Myocyte (in vitro differentiated cells): ENCODE data around the gene AIFM3. TPM values are rescaled to one million over a fixed set of nuclear protein-coding genes. Genes with fewer than 3 reads are reported as not detected.
A peak's percentile ranks its signal among the peaks of the same experiment; 100 is the strongest.
"Not testable (repeated sequence)": the region's sequence is repeated elsewhere in the genome, so short reads cannot be mapped to it uniquely, and the experiment has no call there.

Experiments used
- DNase-seq: peaks from one replicate; pipeline ENCODE4 v3.0.0-alpha.2; 2012; ENCODE audit warnings: low read depth
- polyA plus RNA-seq: library from polyadenylated mRNA; unstranded; fragments of >200 nt; gene quantifications from one replicate; pipeline ENCODE4 v1.2.1, GENCODE V29; 2012; ENCODE audit warnings: missing spikeins
- total RNA-seq: library from RNA; depleted of rRNA; stranded (reverse); fragments of >200 nt; gene quantifications from 2 replicates; pipeline ENCODE4 v1.2.3, GENCODE V29; 2014

AIFM3 gene
- 0.13 TPM in 1 of 2 replicates, not detected in the other for total RNA-seq
- polyA plus RNA-seq = 0.18 TPM

GRCh38 chr22:20966883-20967696 is at the start of gene AIFM3:
Gene AIFM3 (plus strand): TSS chr22:20967255. CDS start chr22:20967945, 690 bp downstream.
- DNase-seq = no peak

- DNase-seq = no peak
These were observed 48.3 kb upstream of the AIFM3 start for GRCh38 chr22:20918663-20919218.

GRCh38 chr22:20919718-20920117 is 47.3 kb upstream of the AIFM3 start:
- no peak for DNase-seq

GRCh38 chr22:20920881-20921203 is 46.2 kb upstream of the AIFM3 start:
- no peak for DNase-seq

- no peak for DNase-seq
These were observed 44.8 kb upstream of the AIFM3 start for GRCh38 chr22:20922141-20922751.

- DNase-seq = no peak
These were observed 40.8 kb upstream of the AIFM3 start for GRCh38 chr22:20926243-20926642.

- no peak for DNase-seq
These were observed 39.0 kb upstream of the AIFM3 start for GRCh38 chr22:20927940-20928572.

- no peak for DNase-seq
These were observed 38.5 kb upstream of the AIFM3 start for GRCh38 chr22:20928573-20928967.

- no peak for DNase-seq
These were observed 37.1 kb upstream of the AIFM3 start for GRCh38 chr22:20930004-20930403.

GRCh38 chr22:20930435-20930834 is 36.6 kb upstream of the AIFM3 start:
- not testable (repeated sequence) for DNase-seq

- no peak for DNase-seq
These were observed 35.9 kb upstream of the AIFM3 start for GRCh38 chr22:20931126-20931654.

- no peak for DNase-seq
These were observed 33.1 kb upstream of the AIFM3 start for GRCh38 chr22:20933910-20934309.

GRCh38 chr22:20935049-20935448 is 32.0 kb upstream of the AIFM3 start:
- not testable (repeated sequence) for DNase-seq

- not testable (repeated sequence) for DNase-seq
These were observed 31.1 kb upstream of the AIFM3 start for GRCh38 chr22:20935780-20936539.

- no peak for DNase-seq
These were observed 29.8 kb upstream of the AIFM3 start for GRCh38 chr22:20937031-20937793.

- no peak for DNase-seq
These were observed 29.0 kb upstream of the AIFM3 start for GRCh38 chr22:20937794-20938671.

GRCh38 chr22:20939457-20940185 is 27.4 kb upstream of the AIFM3 start:
- DNase-seq = not testable (repeated sequence)

GRCh38 chr22:20940186-20940651 is 26.8 kb upstream of the AIFM3 start:
- DNase-seq = peak; percentile 18
